ENCODE measurements around the gene CDCP2.
"Not testable (repeated sequence)": the region's sequence is repeated elsewhere in the genome, so short reads cannot be mapped to it uniquely, and the experiment has no call there.

CDCP2 gene

DNA sequence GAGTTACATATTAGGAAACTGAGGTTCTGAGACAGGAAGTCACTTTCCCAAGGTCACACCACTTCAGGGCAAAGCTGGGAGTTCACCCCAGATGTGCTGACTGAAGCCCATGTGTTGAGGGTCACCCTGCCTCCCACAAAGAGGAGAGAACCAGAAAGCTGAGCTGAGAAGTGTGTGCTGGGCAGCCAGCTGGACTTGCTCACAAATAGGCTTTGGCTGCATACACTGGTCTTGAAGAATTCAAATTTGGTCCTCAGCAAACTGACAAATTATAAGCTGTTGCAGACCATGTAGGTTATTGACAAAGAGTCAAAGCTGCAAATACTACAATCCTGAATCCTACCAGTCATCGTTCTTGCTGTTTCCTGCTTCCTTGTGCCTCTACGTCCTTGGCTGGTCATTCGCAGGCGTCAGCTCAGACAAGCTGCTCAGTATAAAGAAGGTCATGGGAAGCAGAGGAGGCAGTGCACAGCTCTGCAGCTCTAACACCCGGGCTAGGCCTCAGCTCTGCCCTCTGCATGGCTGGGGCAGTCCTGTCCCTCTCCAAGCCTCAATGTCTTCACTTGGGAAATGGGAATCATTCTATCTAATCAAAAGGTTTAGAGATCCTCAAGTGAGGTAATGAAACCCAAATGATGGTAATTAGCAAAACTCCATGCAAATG, 40.0 kb downstream of the CDCP2 start:
- DNase-seq, result no peak

DNA sequence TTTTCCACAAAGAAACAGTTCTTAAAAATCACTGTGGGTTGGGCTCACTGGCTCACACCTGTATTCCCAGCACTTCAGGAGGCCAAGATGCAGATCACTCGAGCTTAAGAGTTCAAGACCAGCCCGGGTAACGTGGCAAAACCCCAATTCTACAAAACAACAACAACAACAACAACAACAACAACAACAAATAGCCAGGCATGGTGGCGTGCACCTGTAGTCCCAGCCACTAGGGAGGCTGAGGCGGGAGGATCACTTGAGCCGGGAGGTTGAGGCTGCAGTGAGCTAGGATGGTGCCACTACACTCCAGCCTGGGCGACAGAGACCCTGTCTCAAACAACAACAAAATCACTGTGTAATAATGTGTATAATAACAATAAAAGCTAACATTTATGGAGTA, 40.8 kb downstream of the CDCP2 start:
- DNase-seq, result no peak

DNA sequence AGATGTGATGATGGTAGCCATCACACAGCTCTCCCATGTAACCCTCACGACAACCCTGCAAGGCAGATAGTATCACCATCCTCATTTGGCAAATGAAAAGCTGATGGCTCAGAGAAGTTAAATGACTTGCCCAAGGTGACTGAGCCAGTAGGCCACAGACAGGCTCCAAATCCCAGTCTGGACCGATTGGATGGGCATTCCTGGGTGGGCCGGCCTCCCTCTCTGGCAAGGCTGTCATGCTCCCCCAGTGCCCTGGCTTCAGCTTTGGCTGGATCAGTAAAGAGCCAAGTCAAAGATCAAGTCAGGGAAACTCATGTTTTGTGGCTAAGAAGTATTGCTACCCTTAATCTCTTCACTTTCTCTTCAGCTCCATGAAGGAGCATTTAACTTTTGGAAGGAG, 41.2 kb downstream of the CDCP2 start:
- no peak for DNase-seq

DNA sequence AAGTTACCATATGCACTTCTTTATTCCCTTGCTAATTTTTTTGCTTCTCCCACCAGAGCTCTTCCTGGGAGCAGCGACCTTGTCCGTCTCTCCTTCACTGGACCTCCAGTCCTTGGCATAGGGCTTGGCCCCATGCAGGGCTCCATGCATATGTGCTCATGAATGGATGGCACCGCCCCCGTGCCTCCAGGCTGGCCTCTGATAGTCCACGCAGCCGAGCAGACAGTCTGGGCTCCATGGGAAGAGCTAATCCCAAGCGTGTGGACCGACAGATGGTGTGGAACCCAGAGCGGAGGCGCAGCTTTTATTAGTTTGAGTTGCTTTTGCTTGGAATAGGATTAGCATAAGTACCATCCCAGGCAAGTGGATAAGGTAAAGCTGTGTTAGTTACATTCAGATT, 41.8 kb downstream of the CDCP2 start:
- DNase-seq, result no peak

DNA sequence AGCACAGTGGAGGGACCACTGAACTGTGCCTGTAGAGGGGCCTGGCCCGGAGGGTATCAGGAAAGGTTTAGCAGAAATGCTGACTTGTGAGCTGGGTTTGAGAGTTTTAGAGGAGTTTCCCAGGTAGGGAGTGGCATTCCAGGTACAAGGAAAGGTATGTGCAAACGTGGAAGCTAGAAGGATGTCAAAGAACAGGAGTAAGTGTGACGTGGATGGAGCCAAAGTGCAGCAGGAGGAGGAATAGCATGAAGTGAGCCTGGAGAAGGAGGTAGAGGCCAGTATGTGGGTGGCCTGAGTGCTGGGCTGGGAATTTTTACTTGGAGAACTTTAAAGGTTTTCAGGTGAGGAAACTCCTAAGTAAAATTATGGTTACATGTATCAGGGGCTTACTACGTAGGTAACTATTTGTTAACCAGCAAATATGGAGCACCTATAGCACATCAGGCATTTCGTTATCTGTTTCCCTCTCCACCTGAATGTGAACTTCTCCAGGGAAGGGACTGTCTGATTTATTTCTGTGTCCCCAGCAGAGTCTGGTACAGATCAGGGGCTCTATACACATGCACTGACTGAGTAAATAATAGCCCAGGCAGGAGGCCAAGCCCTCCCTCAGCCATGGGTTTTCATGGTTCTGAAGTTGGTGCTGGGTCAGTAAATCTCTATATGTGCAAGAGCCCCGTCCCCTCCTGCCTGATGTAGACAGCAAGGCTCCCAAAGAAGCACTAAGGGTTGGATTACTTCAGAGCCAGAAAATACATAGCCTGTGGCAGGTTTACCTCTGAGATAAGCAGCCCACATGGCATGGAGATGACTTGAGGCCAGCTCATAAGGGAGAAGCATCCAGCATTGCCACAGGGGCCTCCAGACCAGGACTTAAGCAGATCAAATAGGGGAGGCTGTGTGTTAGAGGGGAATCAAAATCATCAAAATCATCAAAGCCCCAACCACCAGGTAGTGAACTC, 43.4 kb downstream of the CDCP2 start:
- no peak for DNase-seq

DNA sequence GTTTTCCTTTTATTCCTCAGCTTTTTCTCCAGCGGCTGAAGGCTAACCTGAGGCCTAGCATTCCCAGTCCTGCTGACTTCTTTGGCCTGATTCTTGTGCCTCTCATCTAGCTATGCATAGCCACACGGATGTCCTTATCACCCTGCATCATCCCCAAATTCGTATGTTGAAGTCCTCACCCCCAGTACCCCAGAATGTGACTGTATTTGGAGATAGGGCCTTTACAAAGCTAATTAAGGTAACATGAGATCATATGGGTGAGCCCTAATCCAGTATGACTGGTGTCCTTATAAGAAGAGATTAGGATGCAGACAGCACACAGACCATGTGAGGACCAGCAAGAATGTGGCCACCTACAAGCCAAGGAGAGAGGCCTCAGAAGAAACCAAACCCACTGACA, 44.6 kb downstream of the CDCP2 start:
- DNase-seq, result no peak

DNA sequence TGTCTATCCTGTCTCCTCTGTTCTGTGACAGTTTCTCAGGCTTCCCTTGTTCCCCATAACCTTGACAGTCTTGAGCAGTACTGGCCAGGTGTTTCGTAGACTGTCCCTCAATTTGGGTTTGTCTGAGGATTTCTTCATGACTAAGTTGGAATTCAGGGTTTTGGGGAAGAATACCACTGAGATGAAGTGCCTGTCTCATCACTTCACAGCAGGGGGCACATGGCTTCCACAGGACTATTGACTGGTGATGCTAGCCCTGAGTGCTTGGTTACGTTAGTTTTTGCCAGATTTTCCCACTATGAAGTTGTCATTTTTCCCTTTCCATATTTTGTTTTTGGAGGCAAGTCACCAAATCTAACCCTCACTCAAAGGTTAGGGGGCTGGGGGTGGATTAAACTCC, 45.7 kb downstream of the CDCP2 start:
- DNase-seq, result no peak

GRCh38 chr1:54105736-54106269, 47.0 kb downstream of the CDCP2 start:
- DNase-seq, result no peak

- no peak for DNase-seq
Observed at GRCh38 chr1:54105080-54105479, 47.7 kb downstream of the CDCP2 start.

DNA sequence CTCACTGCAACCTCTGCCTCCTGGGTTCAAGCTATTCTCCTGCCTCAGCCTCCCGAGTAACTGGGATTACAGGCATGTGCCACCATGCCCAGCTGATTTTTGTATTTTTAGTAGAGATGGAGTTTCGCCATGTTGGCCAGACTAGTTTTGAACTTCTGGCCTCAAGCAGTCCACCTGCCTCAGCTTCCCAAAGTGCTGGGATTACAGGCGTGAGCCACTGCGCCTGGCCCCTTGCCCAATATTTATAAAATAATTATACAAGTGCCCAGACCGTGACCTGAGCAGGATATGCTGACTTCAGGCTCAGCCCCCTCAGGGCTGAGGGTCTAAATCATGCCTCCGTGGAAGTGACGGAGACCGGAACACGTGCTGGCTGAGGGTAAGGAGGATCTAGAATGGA, 48.2 kb downstream of the CDCP2 start:
- DNase-seq, result not testable (repeated sequence)

DNA sequence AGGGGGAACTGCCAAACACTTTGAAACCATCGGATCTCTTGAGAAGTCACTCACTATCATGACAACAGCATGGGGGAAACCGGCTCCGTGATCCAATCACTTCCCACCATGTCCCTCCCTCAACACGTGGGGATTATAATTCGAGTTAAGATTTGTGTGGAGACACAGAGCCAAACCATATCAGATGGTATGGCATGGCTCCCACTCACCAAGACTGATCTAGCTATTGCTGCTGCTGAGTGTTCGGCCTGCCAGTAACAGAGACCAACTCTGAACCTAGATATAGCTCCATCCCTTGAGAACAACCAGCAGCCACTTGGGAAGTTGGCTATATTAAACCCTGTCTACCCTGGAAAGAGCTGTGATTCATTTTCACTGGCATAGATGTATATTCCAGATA, 49.4 kb downstream of the CDCP2 start:
- no peak for DNase-seq

DNA sequence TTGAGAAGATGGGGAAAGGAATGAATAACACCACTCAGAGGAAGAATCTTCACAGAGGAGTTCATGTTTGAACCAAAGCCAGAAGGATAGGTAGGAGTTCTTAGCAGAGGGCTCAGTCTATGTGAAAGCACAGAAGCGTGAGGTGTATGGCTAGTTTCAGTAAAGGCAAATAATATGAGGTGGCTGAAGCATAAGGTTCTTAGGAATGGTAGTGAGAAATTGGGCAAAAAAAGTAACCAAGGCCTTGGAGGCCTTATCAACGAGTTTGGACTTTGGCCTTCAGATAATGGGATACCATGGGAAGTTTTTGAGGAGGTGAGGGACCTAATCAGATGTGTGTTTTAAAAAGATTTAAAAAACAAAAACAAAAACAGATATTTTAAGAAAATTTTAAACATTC, 52.3 kb downstream of the CDCP2 start:
- no peak for DNase-seq

DNA sequence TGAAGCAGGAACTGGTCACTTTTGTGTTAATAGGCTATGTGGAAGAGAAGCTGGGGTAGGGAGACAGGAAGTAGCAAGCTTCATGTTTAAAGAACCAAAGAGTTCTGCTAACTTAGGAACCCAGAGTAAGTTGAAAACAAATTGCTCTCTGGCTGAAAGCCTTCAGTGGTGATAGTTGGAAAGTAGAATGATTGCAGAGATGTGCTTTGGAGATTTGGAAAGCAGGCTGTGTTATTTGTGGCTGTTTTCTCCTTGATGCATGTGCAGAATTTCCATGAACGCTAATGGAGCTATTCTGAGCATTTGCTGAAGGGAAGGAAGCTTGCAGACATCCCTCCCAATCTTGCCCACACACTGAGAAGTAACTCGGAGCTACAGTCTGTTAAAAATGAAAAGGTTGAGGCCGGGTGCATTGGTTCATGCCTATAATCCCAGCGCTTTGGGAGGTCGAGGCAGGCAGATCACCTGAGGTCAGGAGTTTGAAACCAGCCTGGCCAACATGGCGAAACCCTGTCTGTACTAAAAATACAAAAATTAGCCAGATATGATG, 53.7 kb downstream of the CDCP2 start:
- no peak for DNase-seq

DNA sequence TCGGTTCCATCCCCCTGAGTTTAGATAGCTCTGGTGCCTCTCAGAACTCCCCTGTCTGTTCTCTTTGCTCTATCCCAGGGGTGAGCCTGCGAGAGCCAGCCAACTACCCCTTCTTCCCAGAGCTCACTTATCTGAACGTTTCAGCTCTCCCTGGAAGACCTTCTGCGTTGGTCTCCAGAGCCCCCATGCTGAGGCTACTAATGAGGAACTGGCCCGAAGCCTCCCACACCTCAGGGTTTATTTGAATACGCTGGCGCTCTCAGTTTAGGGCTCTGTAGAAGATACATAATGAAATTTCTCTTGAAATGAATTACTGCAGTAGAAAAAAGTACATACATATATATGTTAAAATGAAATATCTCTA, 55.9 kb downstream of the CDCP2 start:
- DNase-seq, result no peak

- DNase-seq, result no peak
Observed at GRCh38 chr1:54096227-54096876, 56.4 kb downstream of the CDCP2 start.

DNA sequence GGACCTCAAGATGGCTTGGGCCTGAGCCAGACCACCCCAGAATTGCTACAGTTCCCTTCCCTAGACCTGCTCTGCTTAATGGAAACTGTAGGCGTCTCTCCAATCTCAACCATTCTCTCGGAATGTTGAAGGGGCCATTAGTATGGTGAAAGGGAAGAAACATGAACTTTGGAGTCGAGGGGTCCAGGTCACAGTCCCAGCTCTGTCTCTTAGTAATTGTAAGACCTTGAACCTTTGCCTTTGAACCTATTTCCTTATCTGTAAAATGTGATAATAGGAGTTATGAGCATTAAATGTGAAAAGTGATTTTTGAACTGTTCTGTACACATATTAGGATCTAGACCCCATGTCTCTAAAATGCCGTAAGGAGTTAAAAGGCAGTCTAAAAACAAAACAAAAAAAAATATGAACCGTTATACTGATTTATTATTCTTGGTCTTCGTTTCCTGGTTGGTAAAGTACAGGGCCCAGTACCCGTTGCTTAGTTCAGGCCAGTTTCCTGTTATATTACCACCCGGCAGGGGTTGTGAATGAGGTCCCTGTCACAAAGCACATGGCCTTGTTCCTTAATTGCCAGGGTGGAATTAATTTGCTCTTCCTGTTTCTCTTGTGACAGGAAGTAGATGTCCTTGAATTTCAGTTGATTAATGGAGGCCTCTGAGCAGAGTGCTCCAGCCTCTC, 57.1 kb downstream of the CDCP2 start:
- no peak for DNase-seq

- DNase-seq, result not testable (repeated sequence)
Observed at GRCh38 chr1:54094730-54095105, 58.1 kb downstream of the CDCP2 start.

- no peak for DNase-seq
Observed at GRCh38 chr1:54094001-54094729, 58.6 kb downstream of the CDCP2 start.

DNA sequence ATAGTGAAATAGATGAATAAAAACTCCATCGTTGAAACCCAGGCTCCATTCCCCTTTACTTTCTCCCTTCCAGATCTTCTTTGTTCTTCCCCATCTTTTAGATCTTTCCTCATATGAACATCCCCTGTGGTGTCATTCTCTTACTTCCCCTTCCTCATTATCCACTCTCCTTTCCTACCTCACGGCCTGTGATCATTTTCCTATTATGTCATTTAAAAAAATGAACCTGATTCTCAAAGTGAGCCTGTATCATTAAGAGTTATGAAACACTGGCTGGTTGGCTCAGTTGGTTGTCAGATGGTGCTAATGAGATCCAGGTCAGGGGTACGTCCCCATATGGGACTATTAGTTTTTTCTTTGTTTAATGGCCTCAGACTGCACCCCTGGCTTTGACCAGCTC, 61.1 kb downstream of the CDCP2 start:
- no peak for DNase-seq

- no peak for DNase-seq
Observed at GRCh38 chr1:54088385-54088784, 64.4 kb downstream of the CDCP2 start.

DNA sequence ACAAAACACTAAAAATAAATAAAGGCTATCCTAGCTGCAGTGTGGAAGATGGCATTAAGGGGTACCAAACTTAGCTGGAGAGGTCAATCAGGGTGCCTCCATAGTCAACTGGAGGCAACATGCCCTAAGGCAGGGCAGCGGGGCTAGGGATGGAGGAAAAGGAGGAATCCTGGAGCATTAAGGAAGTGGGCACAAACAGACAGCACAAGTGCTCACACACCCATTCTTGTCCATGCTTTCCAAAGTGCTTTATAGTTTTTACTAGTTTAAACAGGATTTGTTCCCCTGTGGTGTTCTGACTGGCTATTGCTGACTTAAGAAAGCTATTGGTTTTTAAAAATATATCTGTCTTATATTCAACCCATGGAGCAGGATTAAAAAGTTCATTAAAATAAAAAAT, 66.0 kb downstream of the CDCP2 start:
- DNase-seq, result no peak

GRCh38 chr1:54084794-54085193, 68.0 kb downstream of the CDCP2 start:
- no peak for DNase-seq
